Pancreas (tissue), 10 donors: ENCODE measurements around the gene YEATS2. TPM values are rescaled to one million over a fixed set of nuclear protein-coding genes. Genes with fewer than 3 reads are reported as not detected.
A peak's percentile ranks its signal among the peaks of the same experiment; 100 is the strongest.

ENCODE experiments used
- ATAC-seq, 4 donors: fragments of 200-7000 bp; cut with Tn5 transposase; one replicate each; pipeline versions ENCODE4 v1.8.0 to v1.9.1; 2020; ENCODE audit warnings: mild to moderate bottlenecking in 4 of 4, moderate library complexity in 4 of 4
- DNase-seq, 6 donors: peaks; one replicate each; pipeline ENCODE4 v3.0.0-alpha.2; 2020
- FAIRE-seq: peaks from 2 replicates; lab custom pipeline; 2012; peaks lifted over from hg19 to GRCh38; lab: Jason Lieb, UNC
- H3K27ac ChIP-seq, 4 donors: fragments of 200-600 bp; sonication (generic); 1 replicate in 3 of 4; 2 replicates in 1 of 4; pipeline versions ENCODE4 v1.5.0 to v1.8.0; 2020
- H3K27me3 ChIP-seq, 4 donors: fragments of 200-600 bp; one replicate each; pipeline ENCODE4 v1.8.0; 2021
- H3K36me3 ChIP-seq, 3 donors: fragments of 200-600 bp; sonication (generic) in 1 of 3; one replicate each; pipeline versions ENCODE4 v1.5.0 to v1.8.0; 2020 to 2021
- H3K4me1 ChIP-seq, 3 donors: fragments of 200-600 bp; one replicate each; pipeline ENCODE4 v1.8.0; 2021
- H3K4me3 ChIP-seq, 4 donors: fragments of 200-600 bp; sonication (generic) in 2 of 4; one replicate each; pipeline versions ENCODE4 v1.5.0 to v1.8.0; 2020 to 2021
- H3K9me3 ChIP-seq, 4 donors: fragments of 200-600 bp; one replicate each; pipeline ENCODE4 v1.8.0; 2021
- WGBS, 2 donors: extraction: QIAGEN DNeasy Blood & Tissue Kit; methylation state at CpG; one replicate each; pipeline ENCODE4 v1.1.7; 2013; 5-methylcytosine and 5-hydroxymethylcytosine counted together
- intact Hi-C, 3 donors: fragments of 100-400 bp; cut with DNase I; formaldehyde crosslinking; loops; one replicate each; pipeline versions ENCODE4 v1.11.1 to v1.14.2; 2022
- polyA plus RNA-seq, 2 donors: library from polyadenylated mRNA; stranded (reverse); fragments of 200-250 nt; gene quantifications; one replicate each; pipeline ENCODE4 v1.2.3, GENCODE V29; 2013
- total RNA-seq, 6 donors: library from RNA; stranded (reverse); fragmentation: NEBNext Ultra II Directional in 4 of 6; extraction: Animal tissue kit (Norgen Biotek cat#: 25700) in 4 of 6; gene quantifications; one replicate each; pipeline versions ENCODE4 v1.2.1 to v1.2.4, GENCODE V29; 2021 to 2023
- TF ChIP-seq, protein P1 (sequence below), 4 donors: fragments of 200-600 bp; sonication (generic) in 3 of 4; IDR thresholded peaks; one replicate each; pipeline versions ENCODE4 v1.5.0 to v1.8.0; 2021; ENCODE audit warnings: antibody characterized with exemption in 4 of 4
- donor health status: healthy with polysubstance abuse.
- donor health status: DM: no; HTN: no; CAD: no; lungs with moderate emphysema.
- donor health status: DM: no; HTN: no; CAD: no.
- donor health status: control.
- donor health status: control.
- donor health status: Bipolar disorder and iron deficiency.
- donor health status: DM: yes; HTN: yes; CAD: no.
- donor health status: DM: no; HTN: no; CAD: no.
- donor health status: DM: no; HTN: no; CAD: no.
- donor health status: DM: yes; HTN: yes; CAD: no.

YEATS2 gene
- 10 to 100 TPM in 1 of 6 donors, 1 to 10 TPM in 5; 5.8 to 12.8 (median 6.8) TPM for total RNA-seq
- 1 to 10 TPM; 5.7 to 6.2 TPM for polyA plus RNA-seq

DNA sequence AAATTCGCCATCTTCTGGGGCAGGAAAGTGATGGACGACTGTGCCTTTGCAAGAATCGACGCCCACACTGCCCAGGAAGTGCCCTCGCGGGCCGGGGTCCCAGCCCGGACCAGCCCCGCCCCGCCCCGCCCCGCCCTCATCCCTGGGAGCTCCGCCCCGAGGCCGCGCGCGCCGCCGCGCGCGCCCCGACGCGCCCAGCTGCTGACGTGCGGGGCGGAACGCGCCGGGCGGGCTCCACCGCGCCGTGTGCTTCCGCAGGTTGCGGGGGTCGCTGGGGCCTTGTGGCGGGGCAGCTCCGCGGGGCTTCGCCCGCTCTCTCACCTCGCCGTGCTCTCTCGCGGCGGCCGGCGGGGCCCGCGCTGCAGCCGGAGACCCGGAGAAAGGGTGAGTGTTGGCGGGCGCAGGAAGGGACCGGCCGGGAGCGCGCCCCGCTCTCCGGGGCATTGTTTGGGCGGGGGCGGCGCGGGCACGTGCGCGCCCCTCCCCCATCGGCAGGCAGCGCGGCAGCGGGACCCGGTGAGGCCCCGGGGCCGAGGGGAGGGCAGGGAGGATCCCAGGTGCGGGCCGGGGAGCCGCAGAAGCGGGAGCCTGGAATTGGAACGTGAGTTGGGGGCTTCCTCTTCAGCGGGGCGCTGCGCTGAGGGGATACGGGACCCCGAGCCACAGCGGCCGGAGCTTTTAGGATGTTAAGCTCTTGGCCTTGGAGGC is at the start of gene YEATS2:
TSS of gene YEATS2 (plus strand) at position 188 of the 708 bp plus-strand sequence. CDS start 17,366 bp downstream, outside the sequence.
- H3K4me1 ChIP-seq, result peaks cover 0 to 10% (median 5%) of the 10 kb centered on the region in 3 donors
- DNase-seq, result peak; percentile 43 to 89 (median 61)
- TF ChIP-seq, protein P1, sequence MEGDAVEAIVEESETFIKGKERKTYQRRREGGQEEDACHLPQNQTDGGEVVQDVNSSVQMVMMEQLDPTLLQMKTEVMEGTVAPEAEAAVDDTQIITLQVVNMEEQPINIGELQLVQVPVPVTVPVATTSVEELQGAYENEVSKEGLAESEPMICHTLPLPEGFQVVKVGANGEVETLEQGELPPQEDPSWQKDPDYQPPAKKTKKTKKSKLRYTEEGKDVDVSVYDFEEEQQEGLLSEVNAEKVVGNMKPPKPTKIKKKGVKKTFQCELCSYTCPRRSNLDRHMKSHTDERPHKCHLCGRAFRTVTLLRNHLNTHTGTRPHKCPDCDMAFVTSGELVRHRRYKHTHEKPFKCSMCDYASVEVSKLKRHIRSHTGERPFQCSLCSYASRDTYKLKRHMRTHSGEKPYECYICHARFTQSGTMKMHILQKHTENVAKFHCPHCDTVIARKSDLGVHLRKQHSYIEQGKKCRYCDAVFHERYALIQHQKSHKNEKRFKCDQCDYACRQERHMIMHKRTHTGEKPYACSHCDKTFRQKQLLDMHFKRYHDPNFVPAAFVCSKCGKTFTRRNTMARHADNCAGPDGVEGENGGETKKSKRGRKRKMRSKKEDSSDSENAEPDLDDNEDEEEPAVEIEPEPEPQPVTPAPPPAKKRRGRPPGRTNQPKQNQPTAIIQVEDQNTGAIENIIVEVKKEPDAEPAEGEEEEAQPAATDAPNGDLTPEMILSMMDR (IDR thresholded peaks at IDR 0.05), result no peak
- H3K36me3 ChIP-seq, result no peaks in the 10 kb centered on the region
- intact Hi-C loops, result no loop called here
- peak within 1 kb of the TSS; percentile 54 to 88 (median 74) for H3K27ac ChIP-seq
- WGBS, 2 donors, result 1% methylated on average over 62 to 89 of the region's 89 CpGs
- ATAC-seq, result peak; percentile 92 to 97 (median 94)
- no peaks in the 10 kb centered on the region for H3K9me3 ChIP-seq
- no peaks in the 10 kb centered on the region for H3K27me3 ChIP-seq
- no peak for FAIRE-seq
- H3K4me3 ChIP-seq, result peak within 1 kb of the TSS; percentile 90 to 99 (median 94)

DNA sequence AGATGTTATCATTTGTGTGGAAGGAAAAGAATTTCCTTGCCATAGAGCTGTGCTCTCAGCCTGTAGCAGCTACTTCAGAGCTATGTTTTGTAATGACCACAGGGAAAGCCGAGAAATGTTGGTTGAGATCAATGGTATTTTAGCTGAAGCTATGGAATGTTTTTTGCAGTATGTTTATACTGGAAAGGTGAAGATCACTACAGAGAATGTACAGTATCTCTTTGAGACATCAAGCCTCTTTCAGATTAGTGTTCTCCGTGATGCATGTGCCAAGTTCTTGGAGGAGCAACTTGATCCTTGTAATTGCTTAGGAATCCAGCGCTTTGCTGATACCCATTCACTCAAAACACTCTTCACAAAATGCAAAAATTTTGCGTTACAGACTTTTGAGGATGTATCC is 47.0 kb upstream of the YEATS2 start:
- no peak for FAIRE-seq

DNA sequence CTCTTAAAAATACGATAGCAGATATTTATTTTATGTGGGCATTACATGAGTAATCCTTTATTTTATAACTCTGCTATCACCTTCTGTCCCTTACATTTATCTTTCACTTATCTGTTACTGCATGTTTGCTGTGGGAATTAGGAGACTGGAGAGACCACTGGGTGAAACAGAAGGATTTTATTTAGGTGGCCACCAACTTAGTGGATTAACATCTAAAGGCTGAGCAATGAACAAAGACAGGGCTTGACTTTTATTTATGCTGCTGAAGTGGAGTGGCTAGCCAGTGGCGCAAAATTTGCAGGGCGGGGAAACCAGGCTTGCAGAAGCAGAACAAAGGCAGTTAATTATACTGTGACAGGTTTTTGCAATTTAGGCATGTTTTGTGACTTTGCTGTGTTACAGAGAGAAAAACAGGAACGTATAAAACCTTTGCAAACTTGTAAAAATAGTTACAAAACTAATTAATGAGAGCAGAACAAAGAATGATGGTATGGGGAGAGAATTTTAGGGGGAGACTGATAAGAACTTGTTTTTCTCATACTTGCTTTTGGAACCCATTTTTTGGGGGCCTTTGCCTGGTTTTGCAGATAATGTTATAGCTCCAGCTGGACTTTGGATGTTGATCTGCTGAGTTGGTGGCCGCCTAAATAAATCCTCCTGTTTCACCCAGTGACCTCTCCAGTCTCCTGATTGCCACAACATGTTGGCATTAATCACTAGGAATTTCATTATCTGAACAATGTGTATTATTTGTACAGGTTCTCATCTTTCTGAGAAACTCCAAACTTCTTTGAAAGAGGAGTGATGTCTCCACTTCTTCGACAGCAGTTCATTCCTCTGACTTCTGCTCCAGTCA is 44.2 kb upstream of the YEATS2 start:
- H3K4me1 ChIP-seq, result no peaks in the 10 kb centered on the region
- DNase-seq (no peak), ATAC-seq (no peak), FAIRE-seq (no peak)
- WGBS, 2 donors, result 80 to 98% methylated on average over 6 of the region's 6 CpGs
- TF ChIP-seq, protein P1 (IDR thresholded peaks at IDR 0.05), result no peak
- H3K27ac ChIP-seq, result no peak overlapping the region
- no peak overlapping the region for H3K4me3 ChIP-seq
- intact Hi-C loops, result no loop called here
- peaks cover 0 to 10% (median 1%) of the 10 kb centered on the region in 4 donors for H3K9me3 ChIP-seq
- H3K27me3 ChIP-seq, result no peaks in the 10 kb centered on the region
- H3K36me3 ChIP-seq, result peaks cover 0 to 49% (median 16%) of the 10 kb centered on the region in 3 donors

More for the DNA sequence above, 47.0 kb upstream of the YEATS2 start:
- no peak for ATAC-seq
- TF ChIP-seq, protein P1 (IDR thresholded peaks at IDR 0.05), result no peak
- Histone ChIP-seq H3K36me3 (peaks cover 0 to 49% (median 16%) of the 10 kb centered on the region in 3 donors), H3K4me1 (no peaks in the 10 kb centered on the region), H3K27me3 (no peaks in the 10 kb centered on the region), H3K4me3 (no peak overlapping the region), H3K9me3 (peaks cover 0 to 10% (median 1%) of the 10 kb centered on the region in 4 donors), H3K27ac (no peak overlapping the region)
- WGBS, 2 donors, result 97 to 99% methylated on average over 4 of the region's 4 CpGs
- intact Hi-C loops, result no loop called here
- DNase-seq, result no peak

DNA sequence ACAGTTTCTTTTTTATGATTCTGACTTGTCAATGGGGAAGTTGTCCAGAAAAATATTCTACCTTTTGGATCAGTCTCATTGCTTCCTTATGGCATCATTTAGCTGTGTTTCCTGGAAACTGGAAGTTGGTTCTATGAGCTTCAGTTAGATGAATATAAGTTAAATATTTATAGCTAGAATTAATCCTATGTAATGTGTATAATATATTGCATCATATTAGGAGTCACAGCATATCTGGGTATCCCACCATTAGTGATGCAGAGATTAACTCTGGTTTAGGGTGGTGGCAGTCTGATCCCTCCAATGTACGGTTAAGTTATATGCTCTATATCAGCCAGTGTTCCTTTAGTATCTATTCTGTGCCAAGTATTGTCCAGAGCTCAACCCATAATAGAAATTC is 42.9 kb upstream of the YEATS2 start:
- DNase-seq (no peak), ATAC-seq (no peak), FAIRE-seq (no peak)
- Histone ChIP-seq H3K9me3 (peaks cover 0 to 10% (median 1%) of the 10 kb centered on the region in 4 donors), H3K27ac (no peak overlapping the region), H3K4me1 (no peaks in the 10 kb centered on the region), H3K27me3 (no peaks in the 10 kb centered on the region), H3K4me3 (no peak overlapping the region), H3K36me3 (peaks cover 0 to 45% (median 16%) of the 10 kb centered on the region in 3 donors)
- 100% methylated on average over 1 of the region's 1 CpG for WGBS, 2 donors
- TF ChIP-seq, protein P1 (IDR thresholded peaks at IDR 0.05), result no peak
- intact Hi-C loops, result no loop called here
